ENCODE measurements around the gene GFRA4. TPM values are rescaled to one million over a fixed set of nuclear protein-coding genes. Genes with fewer than 3 reads are reported as not detected.

The GFRA4 gene
- total RNA-seq, 1 experiment from 2014 or later: not detected

DNA sequence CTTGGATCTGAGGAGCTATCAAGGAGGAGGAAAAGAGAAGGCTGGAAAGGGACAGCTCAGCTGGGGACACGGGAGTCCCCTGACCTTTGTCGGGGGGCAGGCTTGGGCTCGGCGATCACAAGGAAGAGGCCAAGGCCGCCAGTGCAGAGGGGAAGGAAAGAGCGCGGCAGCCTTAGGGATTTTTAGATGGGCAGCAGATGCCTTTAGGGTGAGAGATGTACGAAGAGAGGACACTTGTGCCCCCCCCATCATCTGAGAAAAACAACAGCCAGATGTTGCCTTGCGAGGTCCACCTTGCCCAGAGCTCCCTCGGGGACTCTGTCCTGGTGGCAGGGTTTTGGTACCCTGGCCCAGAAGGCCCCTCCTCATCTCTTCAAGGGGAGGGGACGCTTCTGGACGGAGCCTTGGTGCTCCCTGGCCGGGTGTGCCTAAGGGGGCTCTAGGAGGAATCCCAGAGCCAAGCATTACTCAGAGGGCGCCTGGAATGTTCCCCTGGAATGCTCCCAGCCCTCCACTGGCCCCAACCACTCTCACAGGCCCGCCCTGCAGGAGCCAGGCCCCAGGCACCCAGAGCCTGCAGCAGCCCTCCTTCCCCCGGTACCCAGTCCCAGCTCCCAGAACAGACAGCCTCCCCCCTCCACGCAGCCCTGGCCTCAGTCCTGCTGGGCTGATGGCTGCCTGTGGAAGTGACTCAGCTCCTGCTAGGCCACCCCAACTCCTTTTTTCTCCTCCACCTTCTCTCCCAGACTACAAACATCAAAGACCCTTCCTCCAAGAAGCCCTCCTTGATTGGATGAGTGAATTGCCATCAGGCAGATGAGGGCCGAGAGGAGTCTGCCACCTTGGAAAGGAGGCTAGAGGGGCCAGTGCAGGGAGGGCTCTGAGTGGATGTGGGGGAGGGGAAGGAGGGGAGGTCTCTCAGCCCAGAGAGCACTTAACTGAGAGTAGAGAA is 16.8 kb upstream of the GFRA4 start:
- Mint-ChIP-seq H3K4me1 (ENCODE audit: insufficient read depth, unreplicated experiment) (no peaks in the 10 kb centered on the region), H3K9me3 (ENCODE audit: unreplicated experiment) (no peaks in the 10 kb centered on the region), H3K4me3 (ENCODE audit: unreplicated experiment) (no peak overlapping the region), H3K27me3 (ENCODE audit: insufficient read depth, unreplicated experiment) (peaks cover 19% of the 10 kb centered on the region), H3K36me3 (ENCODE audit: insufficient read depth, unreplicated experiment) (no peaks in the 10 kb centered on the region), H3K27ac (ENCODE audit: low read depth, unreplicated experiment) (no peak overlapping the region)
- ChIA-PET CTCF (interaction anchor here (0.6 to 8.9 kb wide), 7 partner anchors 29 to 361 kb away, joined by 3 to 154 read pairs (median 3); partner anchors contain the start of gene ADISSP), POLR2A (interaction anchor here (0.6 kb wide), 1 partner anchor 106 kb away, joined by 3 read pairs; no protein-coding TSS in a partner anchor)
- TF ChIP-seq, protein P1, sequence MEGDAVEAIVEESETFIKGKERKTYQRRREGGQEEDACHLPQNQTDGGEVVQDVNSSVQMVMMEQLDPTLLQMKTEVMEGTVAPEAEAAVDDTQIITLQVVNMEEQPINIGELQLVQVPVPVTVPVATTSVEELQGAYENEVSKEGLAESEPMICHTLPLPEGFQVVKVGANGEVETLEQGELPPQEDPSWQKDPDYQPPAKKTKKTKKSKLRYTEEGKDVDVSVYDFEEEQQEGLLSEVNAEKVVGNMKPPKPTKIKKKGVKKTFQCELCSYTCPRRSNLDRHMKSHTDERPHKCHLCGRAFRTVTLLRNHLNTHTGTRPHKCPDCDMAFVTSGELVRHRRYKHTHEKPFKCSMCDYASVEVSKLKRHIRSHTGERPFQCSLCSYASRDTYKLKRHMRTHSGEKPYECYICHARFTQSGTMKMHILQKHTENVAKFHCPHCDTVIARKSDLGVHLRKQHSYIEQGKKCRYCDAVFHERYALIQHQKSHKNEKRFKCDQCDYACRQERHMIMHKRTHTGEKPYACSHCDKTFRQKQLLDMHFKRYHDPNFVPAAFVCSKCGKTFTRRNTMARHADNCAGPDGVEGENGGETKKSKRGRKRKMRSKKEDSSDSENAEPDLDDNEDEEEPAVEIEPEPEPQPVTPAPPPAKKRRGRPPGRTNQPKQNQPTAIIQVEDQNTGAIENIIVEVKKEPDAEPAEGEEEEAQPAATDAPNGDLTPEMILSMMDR (IDR thresholded peaks at IDR 0.05; ENCODE audit: unreplicated experiment): no peak
- no peak for DNase-seq (ENCODE audit: unreplicated experiment)
- BruUV-seq (replicated peaks): no TSS peak
- intact Hi-C loops (cut with micrococcal nuclease): loop anchor here (10.0 kb wide), 1 partner anchor 115 kb away; no protein-coding TSS in a partner anchor

DNA sequence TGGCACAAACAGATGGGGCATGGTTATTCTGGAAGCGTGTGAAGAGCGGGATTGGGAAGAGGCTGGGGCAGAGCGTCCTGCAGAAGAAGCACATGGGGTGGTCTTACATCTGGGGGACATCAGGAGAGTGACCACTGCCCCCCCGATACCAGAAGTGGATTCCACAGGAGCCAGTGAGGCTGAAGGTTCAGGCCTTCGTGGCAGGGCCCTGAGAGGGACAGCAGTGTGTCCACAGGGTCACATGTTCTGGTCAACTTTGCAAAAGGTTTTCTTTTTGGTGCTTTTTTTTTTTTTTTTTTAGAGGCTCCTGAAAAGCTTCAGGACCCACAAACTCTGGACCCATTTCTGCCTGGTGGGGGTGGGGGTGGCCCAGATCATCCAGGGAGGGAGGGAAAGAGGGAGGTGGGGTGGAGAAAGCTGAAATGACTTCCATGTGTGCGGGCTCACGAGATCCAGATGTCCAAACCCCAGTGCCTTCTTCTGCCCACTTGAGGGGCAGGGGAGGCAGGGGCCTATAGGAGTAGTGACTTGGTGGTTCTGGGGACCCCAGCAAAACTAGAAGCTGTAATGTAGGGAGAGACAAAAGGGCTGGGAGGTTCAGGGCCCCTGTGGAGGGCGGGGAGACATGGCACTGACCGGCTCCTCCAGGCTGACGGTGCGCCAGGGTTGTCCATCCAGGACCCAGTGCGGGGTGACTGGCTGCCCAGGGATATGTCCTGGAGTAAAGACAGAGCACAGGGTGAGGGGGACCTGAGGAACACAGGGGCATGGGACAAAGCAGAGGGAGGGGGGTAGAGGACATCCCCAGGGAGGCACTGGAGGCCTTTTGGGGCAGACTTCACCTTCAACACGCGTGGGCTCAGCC is 15.9 kb upstream of the GFRA4 start:
- ChIA-PET POLR2A (no interaction called here), CTCF (interaction anchor here (0.6 to 8.9 kb wide), 16 partner anchors 8 to 932 kb away, joined by 3 to 154 read pairs (median 5); partner anchors contain the start of genes ADISSP and SPEF1)
- Mint-ChIP-seq H3K4me3 (ENCODE audit: unreplicated experiment) (no peak overlapping the region), H3K4me1 (ENCODE audit: insufficient read depth, unreplicated experiment) (no peaks in the 10 kb centered on the region), H3K27me3 (ENCODE audit: insufficient read depth, unreplicated experiment) (peaks cover 28% of the 10 kb centered on the region), H3K9me3 (ENCODE audit: unreplicated experiment) (no peaks in the 10 kb centered on the region), H3K27ac (ENCODE audit: low read depth, unreplicated experiment) (no peak overlapping the region), H3K36me3 (ENCODE audit: insufficient read depth, unreplicated experiment) (no peaks in the 10 kb centered on the region)
- DNase-seq (ENCODE audit: unreplicated experiment): no peak
- TF ChIP-seq, protein P1 (IDR thresholded peaks at IDR 0.05; ENCODE audit: unreplicated experiment): no peak
- intact Hi-C loops (cut with micrococcal nuclease): loop anchor here (10.0 kb wide), 1 partner anchor 114 kb away; no protein-coding TSS in a partner anchor
- no TSS peak for BruUV-seq (replicated peaks)

DNA sequence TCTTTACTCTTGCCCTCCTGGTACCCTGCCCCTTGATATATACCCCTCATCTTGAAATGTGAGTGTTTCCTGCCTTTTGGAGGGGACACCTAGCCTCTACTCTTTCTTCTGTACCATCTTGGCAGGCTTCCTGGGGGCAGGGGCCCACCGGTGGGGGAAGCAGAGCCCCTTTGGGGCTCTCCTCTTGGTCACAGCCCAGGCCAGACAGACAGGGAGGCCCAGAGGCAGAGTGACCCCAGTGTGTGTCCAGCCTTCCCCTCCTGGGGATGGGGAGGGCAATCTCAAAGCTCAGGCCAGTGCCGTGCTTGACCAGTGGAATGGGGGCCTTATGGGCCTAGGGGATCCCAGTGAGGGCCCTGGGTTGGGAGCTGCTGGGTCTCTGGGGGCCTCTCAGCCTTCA is 15.0 kb upstream of the GFRA4 start:
- H3K27ac Mint-ChIP-seq (ENCODE audit: low read depth, unreplicated experiment): no peak overlapping the region
- H3K36me3 Mint-ChIP-seq (ENCODE audit: insufficient read depth, unreplicated experiment): no peaks in the 10 kb centered on the region
- intact Hi-C loops (cut with micrococcal nuclease): loop anchor here (10.0 kb wide), 1 partner anchor 113 kb away; no protein-coding TSS in a partner anchor
- TF ChIP-seq, protein P1 (IDR thresholded peaks at IDR 0.05; ENCODE audit: unreplicated experiment): no peak
- H3K9me3 Mint-ChIP-seq (ENCODE audit: unreplicated experiment): no peaks in the 10 kb centered on the region
- POLR2A ChIA-PET: interaction anchor here (0.7 to 2.1 kb wide), 3 partner anchors 33 to 206 kb away, joined by 3 to 7 read pairs (median 4); partner anchors contain the start of gene SPEF1
- no peak overlapping the region for H3K4me3 Mint-ChIP-seq (ENCODE audit: unreplicated experiment)
- CTCF ChIA-PET: interaction anchor here (0.6 to 8.9 kb wide), 17 partner anchors 9 to 329 kb away, joined by 3 to 154 read pairs (median 7); partner anchors contain the start of gene SPEF1
- BruUV-seq (replicated peaks): no TSS peak
- H3K27me3 Mint-ChIP-seq (ENCODE audit: insufficient read depth, unreplicated experiment): peaks cover 31% of the 10 kb centered on the region
- no peaks in the 10 kb centered on the region for H3K4me1 Mint-ChIP-seq (ENCODE audit: insufficient read depth, unreplicated experiment)
- DNase-seq (ENCODE audit: unreplicated experiment): no peak

All from MCF 10A (cell line).